Measurements from ENCODE around the gene PDE8B. TPM values are rescaled to one million over a fixed set of nuclear protein-coding genes. Genes with fewer than 3 reads are reported as not detected.

The PDE8B gene
- polyA plus RNA-seq, 1 donor (not counting 4 experiments of a cell fraction or from before 2014, with no cell fraction given), result not detected

DNA sequence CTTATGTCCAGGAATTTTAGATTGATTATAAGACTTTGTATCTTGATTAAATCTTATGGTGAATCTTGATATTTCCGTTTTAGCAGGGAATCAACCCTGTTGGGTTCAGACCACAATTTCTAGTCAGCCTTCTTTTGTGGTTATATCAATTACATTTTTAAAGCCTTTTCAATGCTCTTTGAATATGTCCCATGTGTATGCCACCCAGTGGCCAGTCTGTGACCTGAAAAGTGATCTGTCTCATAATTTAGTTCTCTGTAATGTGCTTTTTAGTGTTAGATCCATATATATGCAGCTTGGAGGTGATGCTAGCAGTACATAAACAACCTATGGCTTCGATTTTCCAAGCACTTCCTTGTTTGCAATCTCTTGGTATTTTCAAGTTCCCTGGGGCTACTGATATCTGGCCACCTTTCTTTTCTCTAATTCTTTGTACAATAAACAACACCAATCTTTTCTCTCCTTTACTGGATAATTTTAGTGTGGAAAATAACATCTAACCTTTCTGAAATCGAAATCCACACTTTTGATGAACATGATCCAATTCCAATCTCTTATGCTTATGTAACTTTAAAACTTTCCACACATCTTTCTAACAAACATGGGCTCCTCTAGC lies 28.8 kb downstream of the PDE8B start:
- Histone ChIP-seq H4K20me1 (ENCODE audit: control insufficient read depth, extremely low read depth, insufficient read depth, low read length) (no peaks in the 10 kb centered on the region), H2AFZ (ENCODE audit: control insufficient read depth, low read length) (no peak overlapping the region), H3K36me3 (ENCODE audit: control insufficient read depth in 2 of 2, extremely low read depth in 1 of 2, insufficient read depth in 2 of 2, low read length in 2 of 2) (no peaks in the 10 kb centered on the region), H3K9me3 (ENCODE audit: control insufficient read depth, low read depth, low read length) (no peaks in the 10 kb centered on the region), H3K27ac (ENCODE audit: control insufficient read depth, insufficient read depth, low read length) (no peak overlapping the region), H3K4me2 (ENCODE audit: control insufficient read depth, extremely low read depth, insufficient read depth, low read depth, low read length) (no peak overlapping the region), H3K4me3 (ENCODE audit: control insufficient read depth in 2 of 3, extremely low read depth in 1 of 3, insufficient read depth in 2 of 3, low read depth in 1 of 3, low read length in 3 of 3) (no peak overlapping the region), H3K4me1 (ENCODE audit: control insufficient read depth, extremely low read depth, insufficient read depth, low read length) (no peaks in the 10 kb centered on the region), H3K27me3 (ENCODE audit: control insufficient read depth, extremely low read depth, insufficient read depth, low read length) (no peaks in the 10 kb centered on the region), H3K9ac (ENCODE audit: control insufficient read depth, extremely low read depth, insufficient read depth, low read length) (no peak overlapping the region), H3K9me1 (ENCODE audit: control insufficient read depth, extremely low read depth, insufficient read depth, low read length) (no peaks in the 10 kb centered on the region), H3K79me2 (ENCODE audit: control insufficient read depth, insufficient read depth, low read length) (no peaks in the 10 kb centered on the region)
- DNase-seq (ENCODE audit: low read depth, low spot score) (no peak), FAIRE-seq (no peak)
- TF ChIP-seq EZH2 (IDR thresholded peaks at IDR 0.05; ENCODE audit: low read length) (no peak), CTCF (optimal IDR thresholded peaks at IDR 0.05 in 1 of 3, IDR thresholded peaks at IDR 0.05 in 1 of 3, conservative IDR thresholded peaks at IDR 0.05 in 1 of 3; ENCODE audit: extremely low read depth in 1 of 3, insufficient read depth in 2 of 3, low read length in 3 of 3) (peak in 2 of 3 experiments; percentile 24 to 25)
- dilution Hi-C loops (cut with MboI; ENCODE audit: extremely low pct_ligation_motif_present, low sequenced_read_pairs), result no loop called here

DNA sequence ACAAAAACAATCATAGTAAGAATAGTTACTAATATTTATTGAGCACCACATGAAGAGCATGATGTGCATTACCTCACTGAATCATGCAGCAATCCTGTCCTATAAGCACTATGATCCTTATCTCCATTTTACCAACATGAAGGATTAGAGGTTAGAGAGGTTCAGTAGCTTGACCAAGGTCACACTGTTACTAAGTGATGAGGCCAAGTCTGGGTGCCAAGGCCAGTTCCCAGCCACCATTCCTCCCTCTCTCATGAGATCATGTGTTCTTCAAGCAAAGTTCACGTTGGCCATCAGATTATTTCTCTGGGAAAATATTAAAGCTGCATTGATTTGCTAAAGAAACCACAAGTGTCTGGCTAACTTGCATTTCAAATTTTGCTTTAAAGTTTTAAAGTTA lies 31.0 kb downstream of the PDE8B start:
- dilution Hi-C loops (cut with MboI; ENCODE audit: extremely low pct_ligation_motif_present, low sequenced_read_pairs), result no loop called here
- H3K4me1 ChIP-seq (ENCODE audit: control insufficient read depth, extremely low read depth, insufficient read depth, low read length), result no peaks in the 10 kb centered on the region
- H3K4me3 ChIP-seq (ENCODE audit: control insufficient read depth in 2 of 3, extremely low read depth in 1 of 3, insufficient read depth in 2 of 3, low read depth in 1 of 3, low read length in 3 of 3), result no peak overlapping the region
- no peaks in the 10 kb centered on the region for H3K36me3 ChIP-seq (ENCODE audit: control insufficient read depth in 2 of 2, extremely low read depth in 1 of 2, insufficient read depth in 2 of 2, low read length in 2 of 2)
- no peak overlapping the region for H3K9ac ChIP-seq (ENCODE audit: control insufficient read depth, extremely low read depth, insufficient read depth, low read length)
- H3K9me1 ChIP-seq (ENCODE audit: control insufficient read depth, extremely low read depth, insufficient read depth, low read length), result no peaks in the 10 kb centered on the region
- H4K20me1 ChIP-seq (ENCODE audit: control insufficient read depth, extremely low read depth, insufficient read depth, low read length), result no peaks in the 10 kb centered on the region
- DNase-seq (ENCODE audit: low read depth, low spot score) (no peak), FAIRE-seq (no peak)
- no peaks in the 10 kb centered on the region for H3K27me3 ChIP-seq (ENCODE audit: control insufficient read depth, extremely low read depth, insufficient read depth, low read length)
- H3K27ac ChIP-seq (ENCODE audit: control insufficient read depth, insufficient read depth, low read length), result no peak overlapping the region
- no peak overlapping the region for H3K4me2 ChIP-seq (ENCODE audit: control insufficient read depth, extremely low read depth, insufficient read depth, low read depth, low read length)
- H3K9me3 ChIP-seq (ENCODE audit: control insufficient read depth, low read depth, low read length), result no peaks in the 10 kb centered on the region
- H3K79me2 ChIP-seq (ENCODE audit: control insufficient read depth, insufficient read depth, low read length), result no peaks in the 10 kb centered on the region
- no peak for TF ChIP-seq EZH2 (IDR thresholded peaks at IDR 0.05; ENCODE audit: low read length)
- no peak for TF ChIP-seq CTCF (optimal IDR thresholded peaks at IDR 0.05 in 1 of 3, IDR thresholded peaks at IDR 0.05 in 1 of 3, conservative IDR thresholded peaks at IDR 0.05 in 1 of 3; ENCODE audit: extremely low read depth in 1 of 3, insufficient read depth in 2 of 3, low read length in 3 of 3)
- H2AFZ ChIP-seq (ENCODE audit: control insufficient read depth, low read length), result no peak overlapping the region

Measured in keratinocyte (primary cell).